ENCODE data around the gene SPEM3. TPM values are rescaled to one million over a fixed set of nuclear protein-coding genes. Genes with fewer than 3 reads are reported as not detected.

The SPEM3 gene
- total and polyA plus RNA-seq, 10 donors = not detected

- 94 to 98% (median 95%) methylated on average over 6 to 10 of the region's 10 CpGs for WGBS, 5 donors
- Histone ChIP-seq H3K4me1 (peaks cover 7 to 58% (median 40%) of the 10 kb centered on the region in 6 donors), H3K36me3 (peaks cover 0 to 67% (median 30%) of the 10 kb centered on the region in 6 donors), H3K27ac (no peak overlapping the region), H3K4me3 (no peak overlapping the region), H3K9me3 (no peaks in the 10 kb centered on the region), H3K27me3 (replicated peaks in 1 of 7) (peaks cover 0 to 9% (median 0%) of the 10 kb centered on the region in 7 donors)
- peak in 1 of 3 donors; percentile 14 for TF ChIP-seq POLR2AphosphoS5 (IDR thresholded peaks at IDR 0.05)
- no peak for TF ChIP-seq CTCF (IDR thresholded peaks at IDR 0.05 in 8 of 11, conservative IDR thresholded peaks at IDR 0.05 in 3 of 11)
- intact Hi-C loops (cut with DNase I; ENCODE audit: low total_unique reads) = no loop called here
- no peak for DNase-seq
Observed at GRCh38 chr17:7388856-7389255, 39.8 kb upstream of the SPEM3 start.

- 88 to 98% (median 91%) methylated on average over 13 to 19 of the region's 19 CpGs for WGBS, 5 donors
- TF ChIP-seq CTCF (IDR thresholded peaks at IDR 0.05 in 8 of 11, conservative IDR thresholded peaks at IDR 0.05 in 3 of 11) (no peak), POLR2AphosphoS5 (IDR thresholded peaks at IDR 0.05) (peak in 1 of 3 donors; percentile 5), POLR2A (IDR thresholded peaks at IDR 0.05) (no peak)
- H3K27ac ChIP-seq = peak overlapping the region in 7 of 8 donors; percentile 8 to 98 (median 54)
- intact Hi-C loops (cut with DNase I; ENCODE audit: low total_unique reads) = no loop called here
- H3K4me3 ChIP-seq = no peak overlapping the region
- H3K27me3 ChIP-seq (replicated peaks in 1 of 7) = no peaks in the 10 kb centered on the region
- peaks cover 0 to 67% (median 30%) of the 10 kb centered on the region in 6 donors for H3K36me3 ChIP-seq
- DNase-seq = no peak
- peaks cover 7 to 56% (median 39%) of the 10 kb centered on the region in 6 donors for H3K4me1 ChIP-seq
- H3K9me3 ChIP-seq = no peaks in the 10 kb centered on the region
Observed at GRCh38 chr17:7389924-7390910, 38.4 kb upstream of the SPEM3 start.

- TF ChIP-seq POLR2A (IDR thresholded peaks at IDR 0.05) (no peak), CTCF (IDR thresholded peaks at IDR 0.05 in 8 of 11, conservative IDR thresholded peaks at IDR 0.05 in 3 of 11) (no peak), POLR2AphosphoS5 (IDR thresholded peaks at IDR 0.05) (peak in 1 of 3 donors; percentile 64)
- peak overlapping the region in 7 of 8 donors; percentile 13 to 98 (median 54) for H3K27ac ChIP-seq
- intact Hi-C loops (cut with DNase I; ENCODE audit: low total_unique reads) = no loop called here
- H3K36me3 ChIP-seq = peaks cover 0 to 67% (median 30%) of the 10 kb centered on the region in 6 donors
- no peak overlapping the region for H3K4me3 ChIP-seq
- H3K4me1 ChIP-seq = peaks cover 7 to 60% (median 42%) of the 10 kb centered on the region in 6 donors
- no peaks in the 10 kb centered on the region for H3K27me3 ChIP-seq (replicated peaks in 1 of 7)
- no peaks in the 10 kb centered on the region for H3K9me3 ChIP-seq
- DNase-seq = no peak
- 25 to 50% (median 33%) methylated on average over 2 of the region's 2 CpGs for WGBS, 5 donors
Observed at GRCh38 chr17:7391307-7391706, 37.4 kb upstream of the SPEM3 start.

Data from spleen (tissue), 11 donors.